ENCODE data around the gene CACNB4. TPM values are rescaled to one million over a fixed set of nuclear protein-coding genes. Genes with fewer than 3 reads are reported as not detected.

The CACNB4 gene
- total RNA-seq, 2 experiments from 2014 or later, result 0.14 to 0.20 TPM

DNA sequence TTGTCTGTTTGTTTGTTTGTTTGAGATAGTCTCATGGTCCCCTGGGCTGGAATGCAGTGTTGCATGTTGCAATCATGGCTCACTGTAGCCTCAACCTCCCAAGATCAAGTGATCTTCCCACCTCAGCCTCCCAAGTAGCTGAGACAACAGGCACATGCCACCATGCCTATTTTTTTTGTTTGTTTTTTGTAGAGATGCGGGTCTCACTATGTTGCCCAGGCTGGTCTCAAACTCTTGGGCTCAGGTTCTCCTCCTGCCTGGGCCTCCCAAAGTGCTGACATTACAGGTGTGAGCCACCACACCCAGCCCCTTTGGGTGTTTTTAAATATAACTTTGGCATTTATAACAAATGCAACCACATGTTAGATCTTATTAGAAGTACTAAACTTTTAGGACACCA lies 308.2 kb downstream of the CACNB4 start:
- H3K27ac Mint-ChIP-seq, result no peak overlapping the region
- ATAC-seq (ENCODE audit: poor library complexity) (no peak), DNase-seq (no peak)

DNA sequence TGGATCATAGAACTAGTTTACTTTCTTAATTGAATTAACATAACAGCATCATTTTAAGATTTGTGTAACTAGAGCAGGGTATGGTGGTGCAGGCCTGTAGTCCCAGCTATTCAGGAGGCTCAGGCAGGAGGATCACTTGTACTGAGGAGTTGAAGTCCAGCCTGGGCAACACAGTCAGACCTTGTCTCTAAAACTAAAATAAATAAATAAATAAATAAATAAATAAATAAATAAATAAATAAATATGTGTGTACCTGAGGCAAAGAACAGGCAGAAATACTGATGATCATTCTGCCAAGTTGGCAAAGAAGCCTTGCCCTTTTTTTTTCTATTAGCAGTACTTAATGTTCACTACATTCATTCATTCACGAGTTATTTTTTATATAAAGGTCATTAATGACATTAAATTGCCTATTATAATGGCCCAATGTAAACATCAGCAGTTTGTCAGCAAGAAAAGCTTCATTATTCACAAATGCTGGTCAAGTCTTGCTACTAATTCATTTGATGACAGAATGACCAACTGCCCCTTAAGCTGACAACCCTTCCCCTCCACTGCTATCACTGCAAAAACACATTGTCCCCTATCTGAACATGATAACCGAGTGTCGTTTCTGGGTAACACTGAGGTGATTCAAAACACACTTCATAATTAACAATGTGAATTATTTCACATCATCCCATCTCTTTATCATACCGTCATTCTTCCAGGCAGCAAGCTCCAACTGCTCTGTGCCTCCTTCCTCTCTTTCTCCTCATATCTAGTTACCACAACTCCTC lies 309.6 kb downstream of the CACNB4 start:
- no peaks in the 10 kb centered on the region for H3K27me3 Mint-ChIP-seq
- intact Hi-C loops (cut with DNase I, micrococcal nuclease), result no loop called here
- Histone ChIP-seq H3K4me3 (ENCODE audit: low read length) (no peak overlapping the region), H3K27ac (ENCODE audit: low read depth in 1 of 2, low read length in 2 of 2) (no peak overlapping the region), H3K4me1 (ENCODE audit: insufficient read depth, low read length) (no peaks in the 10 kb centered on the region), H3K27me3 (ENCODE audit: control insufficient read depth in 1 of 2, insufficient read depth in 2 of 2, low read length in 2 of 2) (no peaks in the 10 kb centered on the region), H3K36me3 (ENCODE audit: insufficient read depth, low read length) (no peaks in the 10 kb centered on the region), H3K9me3 (ENCODE audit: control insufficient read depth in 1 of 2, insufficient read depth in 1 of 2, low read length in 2 of 2) (peaks cover 0 to 4% of the 10 kb centered on the region in 2 experiments)
- peaks cover 47% of the 10 kb centered on the region for H3K36me3 Mint-ChIP-seq (ENCODE audit: low read depth)
- no peak overlapping the region for H3K4me3 Mint-ChIP-seq
- ChIA-PET CTCF (interaction anchor here (1.1 to 1.7 kb wide), 2 partner anchors 17 to 19 kb away, joined by 3 to 5 read pairs; no protein-coding TSS in a partner anchor), POLR2A (no interaction called here)
- no peaks in the 10 kb centered on the region for H3K4me1 Mint-ChIP-seq (ENCODE audit: low read depth)
- ATAC-seq (ENCODE audit: poor library complexity) (no peak), DNase-seq (no peak)
- TF ChIP-seq, protein P1, sequence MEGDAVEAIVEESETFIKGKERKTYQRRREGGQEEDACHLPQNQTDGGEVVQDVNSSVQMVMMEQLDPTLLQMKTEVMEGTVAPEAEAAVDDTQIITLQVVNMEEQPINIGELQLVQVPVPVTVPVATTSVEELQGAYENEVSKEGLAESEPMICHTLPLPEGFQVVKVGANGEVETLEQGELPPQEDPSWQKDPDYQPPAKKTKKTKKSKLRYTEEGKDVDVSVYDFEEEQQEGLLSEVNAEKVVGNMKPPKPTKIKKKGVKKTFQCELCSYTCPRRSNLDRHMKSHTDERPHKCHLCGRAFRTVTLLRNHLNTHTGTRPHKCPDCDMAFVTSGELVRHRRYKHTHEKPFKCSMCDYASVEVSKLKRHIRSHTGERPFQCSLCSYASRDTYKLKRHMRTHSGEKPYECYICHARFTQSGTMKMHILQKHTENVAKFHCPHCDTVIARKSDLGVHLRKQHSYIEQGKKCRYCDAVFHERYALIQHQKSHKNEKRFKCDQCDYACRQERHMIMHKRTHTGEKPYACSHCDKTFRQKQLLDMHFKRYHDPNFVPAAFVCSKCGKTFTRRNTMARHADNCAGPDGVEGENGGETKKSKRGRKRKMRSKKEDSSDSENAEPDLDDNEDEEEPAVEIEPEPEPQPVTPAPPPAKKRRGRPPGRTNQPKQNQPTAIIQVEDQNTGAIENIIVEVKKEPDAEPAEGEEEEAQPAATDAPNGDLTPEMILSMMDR (IDR thresholded peaks at IDR 0.05), result no peak
- no peaks in the 10 kb centered on the region for H3K9me3 Mint-ChIP-seq
- no peak overlapping the region for H3K27ac Mint-ChIP-seq

More for the DNA sequence above, 308.2 kb downstream of the CACNB4 start:
- TF ChIP-seq, protein P1 (IDR thresholded peaks at IDR 0.05), result no peak
- H3K4me3 ChIP-seq (ENCODE audit: low read length), result no peak overlapping the region
- no peak overlapping the region for H3K4me3 Mint-ChIP-seq
- H3K9me3 Mint-ChIP-seq, result no peaks in the 10 kb centered on the region
- no peaks in the 10 kb centered on the region for H3K27me3 ChIP-seq (ENCODE audit: control insufficient read depth in 1 of 2, insufficient read depth in 2 of 2, low read length in 2 of 2)
- H3K4me1 Mint-ChIP-seq (ENCODE audit: low read depth), result no peaks in the 10 kb centered on the region
- no peaks in the 10 kb centered on the region for H3K27me3 Mint-ChIP-seq
- H3K27ac ChIP-seq (ENCODE audit: low read depth in 1 of 2, low read length in 2 of 2), result no peak overlapping the region
- ChIA-PET POLR2A (no interaction called here), CTCF (no interaction called here)
- peaks cover 42% of the 10 kb centered on the region for H3K36me3 Mint-ChIP-seq (ENCODE audit: low read depth)
- no peaks in the 10 kb centered on the region for H3K36me3 ChIP-seq (ENCODE audit: insufficient read depth, low read length)
- peaks cover 0 to 4% of the 10 kb centered on the region in 2 experiments for H3K9me3 ChIP-seq (ENCODE audit: control insufficient read depth in 1 of 2, insufficient read depth in 1 of 2, low read length in 2 of 2)
- no peaks in the 10 kb centered on the region for H3K4me1 ChIP-seq (ENCODE audit: insufficient read depth, low read length)
- intact Hi-C loops (cut with DNase I, micrococcal nuclease), result no loop called here

DNA sequence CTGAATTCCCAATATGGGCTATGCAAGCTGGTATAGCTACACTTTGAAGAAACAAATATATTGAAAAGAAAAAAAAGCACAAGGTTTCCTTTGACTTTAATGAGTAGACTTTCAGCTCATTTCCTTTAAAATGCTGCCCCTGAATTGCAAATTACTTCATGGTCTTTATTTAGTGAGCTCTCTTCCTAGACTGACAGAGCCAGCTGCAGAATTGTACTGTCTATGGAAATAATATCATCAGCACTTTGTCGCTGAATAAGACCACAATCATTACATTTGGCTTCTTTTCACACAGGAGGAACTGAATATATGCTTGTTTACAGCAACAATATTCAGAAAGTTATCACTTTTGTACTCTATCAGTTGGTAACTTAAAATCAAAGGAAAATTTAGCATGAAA lies 312.4 kb downstream of the CACNB4 start:
- Mint-ChIP-seq H3K36me3 (ENCODE audit: low read depth) (peaks cover 52% of the 10 kb centered on the region), H3K27ac (no peak overlapping the region), H3K4me1 (ENCODE audit: low read depth) (no peaks in the 10 kb centered on the region), H3K27me3 (no peaks in the 10 kb centered on the region), H3K4me3 (no peak overlapping the region), H3K9me3 (no peaks in the 10 kb centered on the region)
- Histone ChIP-seq H3K4me3 (ENCODE audit: low read length) (no peak overlapping the region), H3K27ac (ENCODE audit: low read depth in 1 of 2, low read length in 2 of 2) (no peak overlapping the region), H3K9me3 (ENCODE audit: control insufficient read depth in 1 of 2, insufficient read depth in 1 of 2, low read length in 2 of 2) (no peaks in the 10 kb centered on the region), H3K36me3 (ENCODE audit: insufficient read depth, low read length) (peaks cover 3% of the 10 kb centered on the region), H3K27me3 (ENCODE audit: control insufficient read depth in 1 of 2, insufficient read depth in 2 of 2, low read length in 2 of 2) (no peaks in the 10 kb centered on the region), H3K4me1 (ENCODE audit: insufficient read depth, low read length) (no peaks in the 10 kb centered on the region)
- POLR2A ChIA-PET, result no interaction called here
- intact Hi-C loops (cut with DNase I, micrococcal nuclease), result no loop called here
- no peak for ATAC-seq (ENCODE audit: poor library complexity)
- CTCF ChIA-PET, result interaction anchor here (0.6 kb wide), 1 partner anchor 13 kb away, joined by 3 read pairs; no protein-coding TSS in a partner anchor
- TF ChIP-seq, protein P1 (IDR thresholded peaks at IDR 0.05), result no peak
- DNase-seq, result no peak

Data from CD4-positive, alpha-beta T cell (primary cell).